Tibial nerve (tissue), 4 donors: ENCODE data around the gene ATF7IP. TPM values are rescaled to one million over a fixed set of nuclear protein-coding genes. Genes with fewer than 3 reads are reported as not detected.

Source experiments
- DNase-seq, 2 donors: peaks; one replicate each; pipeline ENCODE4 v3.0.0-alpha.2; 2019; ENCODE audit warnings: low spot score in 2 of 2
- H3K27ac ChIP-seq, 4 donors: fragments of 200-600 bp; sonication (generic) in 3 of 4; one replicate each; pipeline ENCODE4 v1.5.1; 2017 to 2019; ENCODE audit warnings: mild to moderate bottlenecking in 1 of 4
- H3K27me3 ChIP-seq, 2 donors: fragments of 200-600 bp; sonication (generic) in 1 of 2; one replicate each; pipeline versions ENCODE4 v1.5.1 to v1.6.0; 2017 to 2019
- H3K36me3 ChIP-seq, 3 donors: fragments of 200-600 bp; sonication (generic); one replicate each; pipeline ENCODE4 v1.5.1; 2018 to 2019
- H3K4me1 ChIP-seq, 4 donors: fragments of 200-600 bp; sonication (generic) in 3 of 4; one replicate each; pipeline ENCODE4 v1.5.1; 2017 to 2019
- H3K4me3 ChIP-seq, 4 donors: fragments of 200-600 bp; sonication (generic) in 3 of 4; one replicate each; pipeline ENCODE4 v1.5.1; 2017 to 2019; ENCODE audit warnings: mild to moderate bottlenecking in 1 of 4, moderate library complexity in 1 of 4
- H3K9me3 ChIP-seq, 4 donors: fragments of 200-600 bp; sonication (generic) in 3 of 4; one replicate each; pipeline ENCODE4 v1.5.1; 2017 to 2019
- CTCF ChIP-seq, 5 experiments: fragments of 200-600 bp in 3 of 5; fragments of 450-650 bp in 2 of 5; sonication (generic) in 3 of 5; IDR thresholded peaks; one replicate each; pipeline ENCODE4 v1.5.1; 2016 to 2019; ENCODE audit warnings: antibody characterized with exemption in 5 of 5, mild to moderate bottlenecking in 3 of 5, moderate library complexity in 2 of 5
- EP300 ChIP-seq, 2 donors: sonication (generic); formaldehyde crosslinking; IDR thresholded peaks; one replicate each; pipeline ENCODE4 v1.6.1; 2017; ENCODE audit warnings: antibody characterized with exemption in 2 of 2, mild to moderate bottlenecking in 1 of 2
- POLR2A ChIP-seq, 2 donors: fragments of 450-650 bp; IDR thresholded peaks; one replicate each; pipeline ENCODE4 v1.6.1; 2017; ENCODE audit warnings: antibody characterized with exemption in 2 of 2, mild to moderate bottlenecking in 2 of 2, moderate library complexity in 2 of 2
- WGBS, 2 donors: methylation state at CpG; one replicate each; pipeline ENCODE4 v1.1.5; 2018; 5-methylcytosine and 5-hydroxymethylcytosine counted together
- total RNA-seq, 4 donors: library from RNA; depleted of rRNA; stranded (reverse); fragments of >200 nt; gene quantifications; one replicate each; pipeline ENCODE4 v1.1.0, GENCODE V29; 2016

The ATF7IP gene
- total RNA-seq, 4 donors from 2014 or later, result 35.5 to 63.4 (median 48.2) TPM

GRCh38 chr12:14430394-14430986 is 65.0 kb downstream of the ATF7IP start:
- no peak for DNase-seq
- Histone ChIP-seq H3K27me3 (no peaks in the 10 kb centered on the region), H3K4me1 (peaks cover 0 to 37% (median 7%) of the 10 kb centered on the region in 4 donors), H3K36me3 (peaks cover 0 to 50% (median 0%) of the 10 kb centered on the region in 3 donors), H3K27ac (no peak overlapping the region), H3K9me3 (peaks cover 0 to 14% (median 0%) of the 10 kb centered on the region in 4 donors), H3K4me3 (no peak overlapping the region)
- no peak for TF ChIP-seq POLR2A (IDR thresholded peaks at IDR 0.05)
- TF ChIP-seq CTCF (IDR thresholded peaks at IDR 0.05), result no peak
- TF ChIP-seq EP300 (IDR thresholded peaks at IDR 0.05), result no peak
- 96 to 99% methylated on average over 2 of the region's 2 CpGs for WGBS, 2 donors

GRCh38 chr12:14431975-14432374 is 66.5 kb downstream of the ATF7IP start:
- Histone ChIP-seq H3K9me3 (peaks cover 0 to 14% (median 0%) of the 10 kb centered on the region in 4 donors), H3K4me3 (no peak overlapping the region), H3K27ac (no peak overlapping the region), H3K27me3 (no peaks in the 10 kb centered on the region), H3K36me3 (peaks cover 0 to 60% (median 8%) of the 10 kb centered on the region in 3 donors), H3K4me1 (peaks cover 0 to 37% (median 6%) of the 10 kb centered on the region in 4 donors)
- TF ChIP-seq CTCF (IDR thresholded peaks at IDR 0.05), result no peak
- TF ChIP-seq POLR2A (IDR thresholded peaks at IDR 0.05), result no peak
- no peak for TF ChIP-seq EP300 (IDR thresholded peaks at IDR 0.05)
- no peak for DNase-seq
- WGBS, 2 donors, result 73% methylated on average over 2 of the region's 2 CpGs

- Histone ChIP-seq H3K36me3 (peaks cover 0 to 74% (median 10%) of the 10 kb centered on the region in 3 donors), H3K4me3 (no peak overlapping the region), H3K27ac (no peak overlapping the region), H3K4me1 (peaks cover 0 to 32% (median 0%) of the 10 kb centered on the region in 4 donors), H3K9me3 (peaks cover 0 to 4% (median 0%) of the 10 kb centered on the region in 4 donors), H3K27me3 (no peaks in the 10 kb centered on the region)
- no peak for TF ChIP-seq CTCF (IDR thresholded peaks at IDR 0.05)
- TF ChIP-seq POLR2A (IDR thresholded peaks at IDR 0.05), result no peak
- no peak for TF ChIP-seq EP300 (IDR thresholded peaks at IDR 0.05)
- WGBS, 2 donors, result 77 to 87% methylated on average over 1 of the region's 1 CpG
- no peak for DNase-seq
Observed at GRCh38 chr12:14435627-14436026, 70.1 kb downstream of the ATF7IP start.

GRCh38 chr12:14442221-14442881 is 76.9 kb downstream of the ATF7IP start:
- no peaks in the 10 kb centered on the region for H3K27me3 ChIP-seq
- H3K27ac ChIP-seq, result peak overlapping the region in 3 of 4 donors; percentile 18 to 65 (median 57)
- no peak for TF ChIP-seq POLR2A (IDR thresholded peaks at IDR 0.05)
- TF ChIP-seq CTCF (IDR thresholded peaks at IDR 0.05), result no peak
- no peak for TF ChIP-seq EP300 (IDR thresholded peaks at IDR 0.05)
- no peaks in the 10 kb centered on the region for H3K9me3 ChIP-seq
- H3K4me1 ChIP-seq, result peaks cover 0 to 43% (median 3%) of the 10 kb centered on the region in 4 donors
- H3K36me3 ChIP-seq, result peaks cover 0 to 74% (median 3%) of the 10 kb centered on the region in 3 donors
- 71 to 74% methylated on average over 5 of the region's 5 CpGs for WGBS, 2 donors
- no peak for DNase-seq
- H3K4me3 ChIP-seq, result no peak overlapping the region

- H3K9me3 ChIP-seq, result no peaks in the 10 kb centered on the region
- H3K27ac ChIP-seq, result peak overlapping the region in 2 of 4 donors; percentile 57 to 65
- no peak for TF ChIP-seq CTCF (IDR thresholded peaks at IDR 0.05)
- no peak for TF ChIP-seq POLR2A (IDR thresholded peaks at IDR 0.05)
- TF ChIP-seq EP300 (IDR thresholded peaks at IDR 0.05), result no peak
- no peak for DNase-seq
- H3K36me3 ChIP-seq, result peaks cover 0 to 72% (median 1%) of the 10 kb centered on the region in 3 donors
- H3K4me1 ChIP-seq, result peaks cover 0 to 43% (median 3%) of the 10 kb centered on the region in 4 donors
- H3K27me3 ChIP-seq, result no peaks in the 10 kb centered on the region
- H3K4me3 ChIP-seq, result no peak overlapping the region
Observed at GRCh38 chr12:14443531-14443930, 78.0 kb downstream of the ATF7IP start.
